ENCODE results near the gene COL4A2.

The COL4A2 gene
- 0 to 0.09 (median 0) reads per million in 3 donors for total RNA-seq

- no peak within 1 kb of the TSS for H3K27ac ChIP-seq (ENCODE audit: insufficient read depth, low read length, poor library complexity, severe bottlenecking)
- no peaks in the 10 kb centered on the region for H3K9me3 ChIP-seq (ENCODE audit: control insufficient read depth, low read length)
- H3K4me1 ChIP-seq (ENCODE audit: control insufficient read depth, insufficient read depth, low read length, poor library complexity, severe bottlenecking) = no peaks in the 10 kb centered on the region
- no peaks in the 10 kb centered on the region for H3K36me3 ChIP-seq (ENCODE audit: control insufficient read depth, insufficient read depth, low read length)
- H3K4me3 ChIP-seq (ENCODE audit: insufficient read depth, low read depth, low read length, poor library complexity, severe bottlenecking) = no peak within 1 kb of the TSS
- H3K27me3 ChIP-seq (replicated peaks; ENCODE audit: control insufficient read depth, insufficient read depth, low read length, poor library complexity, severe bottlenecking) = no peaks in the 10 kb centered on the region
- no peak for DNase-seq
Observed at GRCh38 chr13:110306960-110307766, at the start of gene COL4A2, which contains the start of gene COL4A1. COL4A2 (plus strand) TSS chr13:110307284; CDS start chr13:110307904, 620 bp downstream. COL4A1 (minus strand) TSS chr13:110307157; CDS start chr13:110307027, 130 bp downstream.

- Histone ChIP-seq H3K4me3 (ENCODE audit: insufficient read depth, low read depth, low read length, poor library complexity, severe bottlenecking) (no peak overlapping the region), H3K27me3 (replicated peaks; ENCODE audit: control insufficient read depth, insufficient read depth, low read length, poor library complexity, severe bottlenecking) (no peaks in the 10 kb centered on the region), H3K4me1 (ENCODE audit: control insufficient read depth, insufficient read depth, low read length, poor library complexity, severe bottlenecking) (no peaks in the 10 kb centered on the region), H3K27ac (ENCODE audit: insufficient read depth, low read length, poor library complexity, severe bottlenecking) (no peak overlapping the region), H3K9me3 (ENCODE audit: control insufficient read depth, low read length) (no peaks in the 10 kb centered on the region), H3K36me3 (ENCODE audit: control insufficient read depth, insufficient read depth, low read length) (no peaks in the 10 kb centered on the region)
- no peak for DNase-seq
Observed at GRCh38 chr13:110257408-110257807, 49.7 kb upstream of the COL4A2 start.

- no peak for DNase-seq
- no peaks in the 10 kb centered on the region for H3K27me3 ChIP-seq (replicated peaks; ENCODE audit: control insufficient read depth, insufficient read depth, low read length, poor library complexity, severe bottlenecking)
Observed at GRCh38 chr13:110258876-110259631, 48.0 kb upstream of the COL4A2 start.

GRCh38 chr13:110259651-110260050, 47.4 kb upstream of the COL4A2 start:
- no peaks in the 10 kb centered on the region for H3K27me3 ChIP-seq (replicated peaks; ENCODE audit: control insufficient read depth, insufficient read depth, low read length, poor library complexity, severe bottlenecking)
- no peak overlapping the region for H3K27ac ChIP-seq (ENCODE audit: insufficient read depth, low read length, poor library complexity, severe bottlenecking)
- no peaks in the 10 kb centered on the region for H3K36me3 ChIP-seq (ENCODE audit: control insufficient read depth, insufficient read depth, low read length)
- no peak overlapping the region for H3K4me3 ChIP-seq (ENCODE audit: insufficient read depth, low read depth, low read length, poor library complexity, severe bottlenecking)
- DNase-seq = no peak
- no peaks in the 10 kb centered on the region for H3K4me1 ChIP-seq (ENCODE audit: control insufficient read depth, insufficient read depth, low read length, poor library complexity, severe bottlenecking)
- H3K9me3 ChIP-seq (ENCODE audit: control insufficient read depth, low read length) = no peaks in the 10 kb centered on the region

More at GRCh38 chr13:110258876-110259631, 48.0 kb upstream of the COL4A2 start:
- Histone ChIP-seq H3K36me3 (ENCODE audit: control insufficient read depth, insufficient read depth, low read length) (no peaks in the 10 kb centered on the region), H3K4me1 (ENCODE audit: control insufficient read depth, insufficient read depth, low read length, poor library complexity, severe bottlenecking) (no peaks in the 10 kb centered on the region), H3K4me3 (ENCODE audit: insufficient read depth, low read depth, low read length, poor library complexity, severe bottlenecking) (no peak overlapping the region), H3K27ac (ENCODE audit: insufficient read depth, low read length, poor library complexity, severe bottlenecking) (no peak overlapping the region), H3K9me3 (ENCODE audit: control insufficient read depth, low read length) (no peaks in the 10 kb centered on the region)

- no peak for DNase-seq
- Histone ChIP-seq H3K27ac (ENCODE audit: insufficient read depth, low read length, poor library complexity, severe bottlenecking) (no peak overlapping the region), H3K4me3 (ENCODE audit: insufficient read depth, low read depth, low read length, poor library complexity, severe bottlenecking) (no peak overlapping the region), H3K9me3 (ENCODE audit: control insufficient read depth, low read length) (no peaks in the 10 kb centered on the region), H3K36me3 (ENCODE audit: control insufficient read depth, insufficient read depth, low read length) (no peaks in the 10 kb centered on the region), H3K27me3 (replicated peaks; ENCODE audit: control insufficient read depth, insufficient read depth, low read length, poor library complexity, severe bottlenecking) (no peaks in the 10 kb centered on the region), H3K4me1 (ENCODE audit: control insufficient read depth, insufficient read depth, low read length, poor library complexity, severe bottlenecking) (no peaks in the 10 kb centered on the region)
Observed at GRCh38 chr13:110261166-110262081, 45.7 kb upstream of the COL4A2 start.

GRCh38 chr13:110262082-110262436, 45.0 kb upstream of the COL4A2 start:
- Histone ChIP-seq H3K4me1 (ENCODE audit: control insufficient read depth, insufficient read depth, low read length, poor library complexity, severe bottlenecking) (no peaks in the 10 kb centered on the region), H3K4me3 (ENCODE audit: insufficient read depth, low read depth, low read length, poor library complexity, severe bottlenecking) (no peak overlapping the region), H3K9me3 (ENCODE audit: control insufficient read depth, low read length) (no peaks in the 10 kb centered on the region), H3K36me3 (ENCODE audit: control insufficient read depth, insufficient read depth, low read length) (no peaks in the 10 kb centered on the region), H3K27me3 (replicated peaks; ENCODE audit: control insufficient read depth, insufficient read depth, low read length, poor library complexity, severe bottlenecking) (no peaks in the 10 kb centered on the region), H3K27ac (ENCODE audit: insufficient read depth, low read length, poor library complexity, severe bottlenecking) (no peak overlapping the region)
- DNase-seq = no peak

GRCh38 chr13:110262508-110263291, 44.4 kb upstream of the COL4A2 start:
- H3K27me3 ChIP-seq (replicated peaks; ENCODE audit: control insufficient read depth, insufficient read depth, low read length, poor library complexity, severe bottlenecking) = no peaks in the 10 kb centered on the region
- no peak overlapping the region for H3K4me3 ChIP-seq (ENCODE audit: insufficient read depth, low read depth, low read length, poor library complexity, severe bottlenecking)
- H3K4me1 ChIP-seq (ENCODE audit: control insufficient read depth, insufficient read depth, low read length, poor library complexity, severe bottlenecking) = no peaks in the 10 kb centered on the region
- H3K9me3 ChIP-seq (ENCODE audit: control insufficient read depth, low read length) = no peaks in the 10 kb centered on the region
- no peak overlapping the region for H3K27ac ChIP-seq (ENCODE audit: insufficient read depth, low read length, poor library complexity, severe bottlenecking)
- no peaks in the 10 kb centered on the region for H3K36me3 ChIP-seq (ENCODE audit: control insufficient read depth, insufficient read depth, low read length)
- DNase-seq = no peak

- Histone ChIP-seq H3K27ac (ENCODE audit: insufficient read depth, low read length, poor library complexity, severe bottlenecking) (no peak overlapping the region), H3K27me3 (replicated peaks; ENCODE audit: control insufficient read depth, insufficient read depth, low read length, poor library complexity, severe bottlenecking) (no peaks in the 10 kb centered on the region), H3K4me1 (ENCODE audit: control insufficient read depth, insufficient read depth, low read length, poor library complexity, severe bottlenecking) (no peaks in the 10 kb centered on the region), H3K36me3 (ENCODE audit: control insufficient read depth, insufficient read depth, low read length) (no peaks in the 10 kb centered on the region), H3K9me3 (ENCODE audit: control insufficient read depth, low read length) (no peaks in the 10 kb centered on the region), H3K4me3 (ENCODE audit: insufficient read depth, low read depth, low read length, poor library complexity, severe bottlenecking) (no peak overlapping the region)
- no peak for DNase-seq
Observed at GRCh38 chr13:110263404-110263803, 43.7 kb upstream of the COL4A2 start.

GRCh38 chr13:110263888-110264287, 43.2 kb upstream of the COL4A2 start:
- no peak overlapping the region for H3K27ac ChIP-seq (ENCODE audit: insufficient read depth, low read length, poor library complexity, severe bottlenecking)
- no peak for DNase-seq
- no peaks in the 10 kb centered on the region for H3K4me1 ChIP-seq (ENCODE audit: control insufficient read depth, insufficient read depth, low read length, poor library complexity, severe bottlenecking)
- H3K36me3 ChIP-seq (ENCODE audit: control insufficient read depth, insufficient read depth, low read length) = no peaks in the 10 kb centered on the region
- no peaks in the 10 kb centered on the region for H3K9me3 ChIP-seq (ENCODE audit: control insufficient read depth, low read length)
- H3K27me3 ChIP-seq (replicated peaks; ENCODE audit: control insufficient read depth, insufficient read depth, low read length, poor library complexity, severe bottlenecking) = no peaks in the 10 kb centered on the region
- no peak overlapping the region for H3K4me3 ChIP-seq (ENCODE audit: insufficient read depth, low read depth, low read length, poor library complexity, severe bottlenecking)

Data from effector memory CD4-positive, alpha-beta T cell (primary cell).